Effector memory CD4-positive, alpha-beta T cell (primary cell): Measurements from ENCODE around the gene GREM1.

Experiments used
- DNase-seq, 3 donors: peaks; one replicate each; pipeline ENCODE4 v3.0.0-alpha.2; 2020
- H3K27ac ChIP-seq: 2 replicates; pipeline ENCODE4 v1.7.0; 2013; ENCODE audit warnings: mild to moderate bottlenecking, low read length, moderate library complexity; ENCODE audit not compliant: insufficient read depth, poor library complexity, severe bottlenecking
- H3K27me3 ChIP-seq: replicated peaks from 2 replicates; pipeline ENCODE4 v1.7.0; 2013; ENCODE audit warnings: mild to moderate bottlenecking, low read length; ENCODE audit not compliant: insufficient read depth, control insufficient read depth, poor library complexity, severe bottlenecking
- H3K36me3 ChIP-seq: 2 replicates; pipeline ENCODE4 v1.7.0; 2013; ENCODE audit warnings: mild to moderate bottlenecking, low read length, moderate library complexity; ENCODE audit not compliant: control insufficient read depth, insufficient read depth
- H3K4me1 ChIP-seq: 2 replicates; pipeline ENCODE4 v1.7.0; 2013; ENCODE audit warnings: low read length, mild to moderate bottlenecking; ENCODE audit not compliant: control insufficient read depth, insufficient read depth, poor library complexity, severe bottlenecking
- H3K4me3 ChIP-seq: 2 replicates; pipeline ENCODE4 v1.7.0; 2013; ENCODE audit warnings: low read length, low read depth, mild to moderate bottlenecking; ENCODE audit not compliant: insufficient read depth, poor library complexity, severe bottlenecking
- H3K9me3 ChIP-seq: 2 replicates; pipeline ENCODE4 v1.7.0; 2013; ENCODE audit warnings: mild to moderate bottlenecking, low read length, moderate library complexity; ENCODE audit not compliant: control insufficient read depth

The GREM1 gene

DNA sequence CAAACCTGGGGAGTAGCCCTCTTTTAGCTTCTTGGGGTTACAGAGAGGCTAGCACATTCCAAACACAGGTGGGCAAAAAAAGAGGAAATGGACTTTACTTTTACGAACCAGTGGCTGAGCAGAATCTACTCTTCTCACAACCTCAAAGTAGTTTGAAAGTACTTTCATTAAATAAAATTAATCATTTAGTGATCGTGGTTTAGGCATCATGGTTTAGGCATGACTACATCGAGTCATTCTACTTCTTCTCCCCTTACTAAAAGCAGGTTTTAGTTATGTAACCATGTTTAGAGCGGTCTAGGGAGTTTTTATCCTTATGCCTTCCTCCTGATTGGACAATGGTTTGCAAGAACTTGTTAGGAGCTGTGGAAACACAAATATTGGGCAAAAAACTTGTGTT is 2.5 kb upstream of the GREM1 start:
- Histone ChIP-seq H3K4me1 (peaks cover 7% of the 10 kb centered on the region), H3K27ac (no peak overlapping the region), H3K4me3 (no peak overlapping the region), H3K9me3 (no peaks in the 10 kb centered on the region), H3K27me3 (peaks cover 11% of the 10 kb centered on the region), H3K36me3 (no peaks in the 10 kb centered on the region)
- no peak for DNase-seq

DNA sequence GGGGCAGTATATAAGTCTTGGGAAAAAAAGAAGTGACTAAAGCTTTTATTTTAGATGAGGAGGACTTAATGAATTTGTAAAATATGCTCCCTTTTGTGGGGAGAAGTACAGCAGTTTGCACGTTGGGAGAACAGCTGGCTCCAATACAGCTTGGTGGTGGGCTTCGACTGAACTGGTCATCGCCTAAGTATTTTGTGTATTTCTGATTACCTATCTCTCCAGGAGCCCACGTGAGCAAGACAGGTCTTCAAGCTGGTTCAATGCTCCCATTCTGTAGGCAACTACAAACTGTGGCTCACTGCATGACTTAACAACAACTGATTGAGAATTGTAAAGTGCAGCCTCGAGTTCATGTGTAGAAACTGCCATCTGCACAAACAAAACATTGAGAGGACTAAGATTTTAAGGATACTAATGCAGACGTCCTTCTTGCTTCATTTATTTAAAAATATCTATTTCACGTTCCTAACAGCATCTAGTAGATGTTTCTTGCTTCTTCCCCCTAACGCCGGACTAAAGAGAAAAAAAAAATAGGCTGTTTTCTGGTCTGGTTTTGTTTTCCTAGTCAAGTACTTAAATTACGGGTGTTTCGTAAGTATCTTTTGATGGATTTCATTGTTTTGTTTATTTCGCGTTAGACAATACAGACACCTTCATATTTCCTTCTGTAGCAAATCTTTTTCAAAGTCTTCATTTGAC is 1.4 kb upstream of the GREM1 start:
- H3K9me3 ChIP-seq: no peaks in the 10 kb centered on the region
- peaks cover 7% of the 10 kb centered on the region for H3K4me1 ChIP-seq
- no peak overlapping the region for H3K4me3 ChIP-seq
- H3K27ac ChIP-seq: no peak overlapping the region
- peaks cover 11% of the 10 kb centered on the region for H3K27me3 ChIP-seq
- DNase-seq: no peak
- no peaks in the 10 kb centered on the region for H3K36me3 ChIP-seq

DNA sequence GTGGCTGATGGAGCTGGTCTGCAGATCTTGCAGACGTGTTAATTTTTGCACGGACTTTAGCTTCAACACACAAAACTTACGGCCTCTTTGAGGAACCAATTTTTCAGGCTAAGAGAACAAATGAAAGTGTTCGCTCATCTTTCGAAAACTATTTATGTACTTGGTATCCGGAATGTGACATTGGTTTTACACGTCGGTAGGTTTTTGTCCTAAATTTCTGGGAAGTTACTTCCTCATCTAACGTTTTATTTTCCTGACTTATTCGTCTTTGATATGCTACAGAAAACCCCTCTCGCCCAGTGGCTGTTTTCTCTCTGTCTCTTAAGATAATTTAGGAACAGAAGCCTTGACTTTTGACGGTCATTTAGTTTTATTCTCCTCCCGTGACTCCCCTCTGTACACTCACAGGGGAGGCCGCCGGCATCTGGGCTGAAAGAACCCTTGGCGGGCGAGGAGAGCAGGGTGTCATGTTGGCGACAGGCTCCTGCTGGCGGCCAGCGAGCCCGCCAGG is 834 bp upstream of the GREM1 start:
- no peaks in the 10 kb centered on the region for H3K36me3 ChIP-seq
- no peaks in the 10 kb centered on the region for H3K9me3 ChIP-seq
- no peak overlapping the region for H3K4me3 ChIP-seq
- peaks cover 7% of the 10 kb centered on the region for H3K4me1 ChIP-seq
- peaks cover 11% of the 10 kb centered on the region for H3K27me3 ChIP-seq
- H3K27ac ChIP-seq: no peak overlapping the region
- DNase-seq: no peak

DNA sequence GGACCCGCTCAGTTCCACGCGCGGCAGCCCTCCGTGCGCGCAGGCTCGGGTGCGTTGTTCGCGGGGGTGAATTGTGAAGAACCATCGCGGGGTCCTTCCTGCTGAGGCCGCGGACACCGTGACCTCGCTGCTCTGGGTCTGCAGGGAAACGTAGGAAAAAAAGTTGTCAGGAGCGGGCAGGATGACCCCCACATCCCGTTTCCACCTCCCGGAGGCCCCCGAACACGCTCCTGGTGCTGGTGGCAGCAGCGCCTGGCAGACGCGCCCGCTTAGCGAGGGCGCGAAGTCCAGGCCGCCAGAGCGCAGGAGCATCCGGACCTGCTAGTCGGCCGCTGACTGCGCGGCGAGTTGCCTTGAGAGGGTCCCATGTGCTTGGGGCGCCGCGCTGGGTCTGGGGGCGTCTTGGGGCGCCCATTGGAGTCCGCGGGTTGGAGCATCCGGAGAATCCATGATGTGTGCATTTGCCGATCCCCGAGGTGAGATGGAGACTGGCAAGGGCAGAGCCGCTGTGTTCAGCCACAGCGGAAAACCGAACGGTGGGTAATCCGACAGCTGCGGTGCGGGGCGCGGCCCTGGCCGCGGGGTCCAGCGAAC is 520 bp downstream of the GREM1 start:
- no peaks in the 10 kb centered on the region for H3K36me3 ChIP-seq
- no peaks in the 10 kb centered on the region for H3K9me3 ChIP-seq
- H3K4me3 ChIP-seq: peak overlapping the region; percentile 12
- H3K27me3 ChIP-seq: peaks cover 11% of the 10 kb centered on the region
- H3K27ac ChIP-seq: no peak overlapping the region
- H3K4me1 ChIP-seq: peaks cover 7% of the 10 kb centered on the region
- no peak for DNase-seq

DNA sequence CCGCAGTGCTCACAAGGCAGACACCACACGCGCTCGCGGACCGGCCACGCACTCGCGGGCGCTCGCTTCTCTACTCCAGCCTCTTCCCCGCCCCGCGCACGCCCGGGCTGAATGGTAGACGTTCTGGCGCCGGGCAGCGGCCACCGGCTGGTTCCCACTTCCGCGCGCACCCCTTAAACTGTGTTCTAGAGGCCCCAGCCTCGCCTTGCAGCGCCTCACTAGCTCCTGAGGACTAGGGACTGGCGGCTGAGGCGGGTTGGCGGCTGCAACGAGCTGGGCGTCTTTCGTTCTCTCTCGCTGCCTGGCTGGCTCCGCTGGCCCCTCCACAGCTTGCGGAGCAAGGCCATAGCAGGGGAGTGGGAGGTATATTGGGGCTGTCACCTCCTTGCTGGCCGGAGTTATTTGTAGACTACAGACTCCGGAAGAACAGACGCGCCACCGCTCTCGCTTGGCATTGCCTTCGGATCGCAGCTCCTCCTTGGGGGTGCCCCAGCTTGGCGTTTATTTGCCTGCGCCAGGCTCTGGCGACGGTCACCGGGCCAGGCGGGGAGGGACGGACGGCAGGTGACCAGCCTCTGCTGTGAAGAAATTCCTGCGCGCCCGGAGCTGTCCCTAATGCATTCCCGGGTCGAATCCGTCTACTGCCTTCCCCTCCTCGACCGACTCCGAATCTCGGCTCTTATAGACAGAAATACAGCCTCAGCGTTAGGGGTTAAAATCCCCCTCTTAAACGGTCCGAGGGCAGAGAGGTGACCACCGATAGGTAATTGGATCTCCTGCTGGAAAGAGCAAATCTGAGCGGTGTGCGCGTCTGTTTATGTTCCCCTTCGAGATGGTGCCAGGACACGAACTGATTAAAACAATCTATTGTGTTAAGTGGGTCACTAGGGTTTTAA is 1.3 kb downstream of the GREM1 start:
- no peak for DNase-seq
- Histone ChIP-seq H3K4me1 (peaks cover 7% of the 10 kb centered on the region), H3K27ac (no peak overlapping the region)

DNA sequence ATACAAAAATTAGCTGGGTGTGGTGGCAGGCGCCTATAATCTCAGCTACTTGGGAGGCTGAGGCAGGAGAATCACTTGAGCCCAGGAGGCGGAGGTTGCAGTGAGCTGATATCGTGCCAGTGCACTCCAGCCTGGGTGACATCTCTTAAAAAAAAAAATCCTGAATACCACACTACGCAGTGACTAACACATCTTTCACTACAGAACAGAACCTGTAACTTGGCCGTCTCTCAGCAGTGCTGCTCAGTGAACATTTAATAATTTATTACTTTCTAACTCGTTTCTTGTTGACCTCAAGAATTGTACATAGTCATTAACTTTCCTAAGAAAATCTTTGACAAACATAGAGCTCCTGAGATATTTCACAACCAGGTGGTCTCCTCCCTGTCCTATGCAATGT is 3.8 kb downstream of the GREM1 start:
- H3K27me3 ChIP-seq: peaks cover 2% of the 10 kb centered on the region
- H3K9me3 ChIP-seq: no peaks in the 10 kb centered on the region
- no peak overlapping the region for H3K4me3 ChIP-seq
- H3K4me1 ChIP-seq: peaks cover 7% of the 10 kb centered on the region
- H3K27ac ChIP-seq: no peak overlapping the region
- DNase-seq: no peak
- no peaks in the 10 kb centered on the region for H3K36me3 ChIP-seq

More for the DNA sequence above, 1.3 kb downstream of the GREM1 start:
- H3K27me3 ChIP-seq: peaks cover 11% of the 10 kb centered on the region
- H3K9me3 ChIP-seq: no peaks in the 10 kb centered on the region
- no peak overlapping the region for H3K4me3 ChIP-seq
- no peaks in the 10 kb centered on the region for H3K36me3 ChIP-seq

DNA sequence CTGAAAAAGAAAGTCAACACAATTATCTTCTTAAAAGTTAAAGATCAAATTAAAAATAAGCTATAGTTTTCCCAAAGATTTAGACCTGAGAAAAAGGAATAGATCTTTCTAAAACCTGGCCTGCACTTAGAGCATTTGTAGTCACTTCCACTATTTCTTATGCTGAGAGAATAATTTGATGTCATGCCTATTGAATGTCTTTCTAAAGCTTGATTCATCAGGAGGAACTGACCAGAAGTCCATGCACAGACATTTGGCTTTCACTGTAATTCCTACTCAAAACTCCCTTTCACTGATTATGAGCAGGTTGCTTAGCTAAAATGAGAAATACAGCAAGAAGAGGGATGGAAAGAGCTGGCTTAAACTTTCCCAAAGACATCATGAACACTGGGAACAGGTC is 4.3 kb downstream of the GREM1 start:
- H3K4me3 ChIP-seq: no peak overlapping the region
- H3K36me3 ChIP-seq: no peaks in the 10 kb centered on the region
- no peak for DNase-seq
- H3K27me3 ChIP-seq: no peaks in the 10 kb centered on the region
- no peak overlapping the region for H3K27ac ChIP-seq
- no peaks in the 10 kb centered on the region for H3K9me3 ChIP-seq
- H3K4me1 ChIP-seq: peaks cover 7% of the 10 kb centered on the region

DNA sequence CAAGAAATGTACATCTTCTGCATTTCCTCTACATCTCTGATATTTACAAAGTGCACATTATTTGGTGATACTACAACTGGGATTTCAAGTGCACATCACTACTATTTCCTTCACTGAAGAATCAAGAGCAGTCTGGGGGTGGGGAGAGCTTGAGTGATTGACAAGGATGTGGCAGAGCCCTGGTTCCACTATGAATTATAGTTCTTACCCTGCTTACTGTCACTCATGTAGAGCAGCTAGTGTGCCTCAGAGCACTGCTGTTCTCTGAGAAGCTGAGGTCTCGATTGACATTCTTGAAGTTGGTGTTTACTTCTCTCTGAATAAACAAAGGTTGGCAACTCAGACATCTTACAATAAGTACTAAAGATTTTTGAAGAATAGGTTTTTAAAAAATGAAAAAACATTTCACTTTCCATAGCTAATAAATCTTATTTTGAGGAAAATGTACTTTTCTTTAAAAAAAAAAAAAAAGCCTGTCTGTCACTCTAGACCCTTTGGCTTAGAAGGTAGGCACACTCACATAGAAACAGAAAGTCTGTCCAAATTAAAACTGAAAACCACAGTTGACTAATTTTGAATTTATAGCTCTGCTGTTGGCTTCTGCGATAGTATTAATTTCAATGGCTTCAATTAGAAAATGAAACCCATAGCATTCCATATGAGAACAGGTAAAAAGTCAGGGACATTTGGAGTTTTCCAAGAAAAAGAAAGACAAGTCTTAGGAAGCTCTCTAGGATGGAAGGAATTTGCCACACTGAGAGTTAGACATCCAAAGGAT is 5.6 kb downstream of the GREM1 start:
- Histone ChIP-seq H3K4me3 (no peak overlapping the region), H3K4me1 (peaks cover 3% of the 10 kb centered on the region), H3K27ac (no peak overlapping the region), H3K9me3 (no peaks in the 10 kb centered on the region), H3K36me3 (no peaks in the 10 kb centered on the region), H3K27me3 (no peaks in the 10 kb centered on the region)
- no peak for DNase-seq

DNA sequence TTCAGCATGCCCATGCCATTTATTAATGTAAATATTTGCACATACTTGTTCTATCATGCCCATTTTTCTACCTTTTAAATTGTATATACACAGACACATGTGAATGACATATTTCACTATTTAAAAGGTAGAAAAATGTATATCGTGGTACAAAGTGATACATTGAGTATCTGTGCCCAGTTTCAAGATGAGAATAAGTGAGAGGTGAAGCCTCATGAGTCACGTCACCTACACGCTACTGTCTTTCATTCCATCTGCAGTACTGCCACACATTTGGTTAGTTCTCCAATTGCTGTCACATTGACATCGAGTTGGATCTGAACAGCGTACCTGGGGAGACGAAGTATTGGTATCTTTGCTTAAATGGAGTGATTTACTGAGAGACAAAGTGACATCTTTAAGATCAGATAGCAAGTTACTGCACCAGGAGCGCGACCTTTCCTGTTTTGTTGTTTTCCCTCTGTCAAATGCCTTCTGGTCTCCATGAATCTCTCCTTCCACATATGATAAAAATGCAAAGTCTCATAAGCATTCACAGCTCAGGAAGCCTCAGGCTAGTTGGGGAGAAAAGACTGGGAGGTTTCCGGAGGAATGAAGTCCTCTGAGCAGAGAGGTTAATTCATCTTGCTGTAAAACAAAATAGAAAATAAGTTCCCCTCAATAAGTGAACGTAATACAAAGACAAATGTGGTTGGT is 12.0 kb downstream of the GREM1 start:
- Histone ChIP-seq H3K27me3 (no peaks in the 10 kb centered on the region), H3K9me3 (no peaks in the 10 kb centered on the region), H3K4me1 (no peaks in the 10 kb centered on the region), H3K27ac (no peak overlapping the region), H3K4me3 (no peak overlapping the region), H3K36me3 (no peaks in the 10 kb centered on the region)
- DNase-seq: no peak
